Suprapubic skin (tissue), 3 donors: Measurements from ENCODE around the gene CXCL8.

Experiments used
- CTCF ChIP-seq, 2 donors: fragments of 200-600 bp in 1 of 2; fragments of 450-650 bp in 1 of 2; sonication (generic) in 1 of 2; IDR thresholded peaks; one replicate each; pipeline ENCODE4 v1.5.1; 2016 to 2019; ENCODE audit warnings: antibody characterized with exemption in 2 of 2, mild to moderate bottlenecking in 1 of 2, moderate library complexity in 1 of 2
- EP300 ChIP-seq: sonication (generic); formaldehyde crosslinking; IDR thresholded peaks from one replicate; pipeline ENCODE4 v1.6.1; 2017; ENCODE audit warnings: antibody characterized with exemption
- POLR2A ChIP-seq, 2 donors: fragments of 450-650 bp; IDR thresholded peaks; one replicate each; pipeline ENCODE4 v1.6.1; 2017; ENCODE audit warnings: antibody characterized with exemption in 2 of 2, mild to moderate bottlenecking in 2 of 2, moderate library complexity in 2 of 2

GRCh38 chr4:73734530-73735001 lies 5.8 kb upstream of the CXCL8 start:
- TF ChIP-seq POLR2A (IDR thresholded peaks at IDR 0.05) (no peak), CTCF (IDR thresholded peaks at IDR 0.05) (no peak), EP300 (no peak)
